Sigmoid colon (tissue), 4 donors: ENCODE data around the gene SOX13.

Experiments
- CTCF ChIP-seq, 4 experiments: fragments of 450-650 bp in 3 of 4; fragments of 200-600 bp in 1 of 4; IDR thresholded peaks; one replicate each; pipeline ENCODE4 v1.5.1; 2016 to 2019; ENCODE audit warnings: antibody characterized with exemption in 4 of 4, mild to moderate bottlenecking in 3 of 4, moderate library complexity in 2 of 4
- POLR2A ChIP-seq, 2 donors: fragments of 450-650 bp; IDR thresholded peaks; one replicate each; pipeline ENCODE4 v1.6.1; 2016; ENCODE audit warnings: antibody characterized with exemption in 2 of 2, mild to moderate bottlenecking in 2 of 2, moderate library complexity in 2 of 2
- POLR2AphosphoS5 ChIP-seq, 4 donors: sonication (generic); formaldehyde crosslinking; IDR thresholded peaks; one replicate each; pipeline ENCODE4 v1.6.1; 2017; ENCODE audit warnings: antibody characterized with exemption in 4 of 4

GRCh38 chr1:204062106-204062505 lies 10.8 kb upstream of the SOX13 start:
- TF ChIP-seq CTCF (IDR thresholded peaks at IDR 0.05) (no peak), POLR2A (IDR thresholded peaks at IDR 0.05) (no peak), POLR2AphosphoS5 (IDR thresholded peaks at IDR 0.05) (no peak)
